WTC11 (cell line): Measurements from ENCODE around the gene TWF2. TPM values are rescaled to one million over a fixed set of nuclear protein-coding genes. Genes with fewer than 3 reads are reported as not detected.
A peak's percentile ranks its signal among the peaks of the same experiment; 100 is the strongest.

Source experiments
- ELF4 ChIP-seq: sonication (generic); formaldehyde crosslinking; IDR thresholded peaks from 2 replicates; pipeline ENCODE4 v1.8.1; 2022; ENCODE audit warnings: low read depth, mild to moderate bottlenecking, moderate library complexity, missing genetic modification reagents
- ETV6 ChIP-seq: sonication (generic); formaldehyde crosslinking; IDR thresholded peaks from 2 replicates; pipeline ENCODE4 v1.8.1; 2022; ENCODE audit warnings: mild to moderate bottlenecking, missing genetic modification reagents
- FOXK1 ChIP-seq: sonication (generic); formaldehyde crosslinking; IDR thresholded peaks from 2 replicates; pipeline ENCODE4 v1.8.0; 2022; ENCODE audit warnings: mild to moderate bottlenecking, moderate library complexity, missing genetic modification reagents
- FOXP1 ChIP-seq: sonication (generic); formaldehyde crosslinking; IDR thresholded peaks from 2 replicates; pipeline ENCODE4 v1.8.0; 2022; ENCODE audit warnings: missing genetic modification reagents, mild to moderate bottlenecking, moderate library complexity, borderline replicate concordance
- GRHL2 ChIP-seq: fragments of 250-450 bp; sonication (Bioruptor Pico); IDR thresholded peaks from 2 replicates; pipeline ENCODE4 v1.8.0; 2022; ENCODE audit warnings: mild to moderate bottlenecking, moderate library complexity; ENCODE audit not compliant: insufficient replicate concordance, severe bottlenecking
- IRF2 ChIP-seq: sonication (generic); formaldehyde crosslinking; IDR thresholded peaks from 2 replicates; pipeline ENCODE4 v1.8.0; 2022; ENCODE audit warnings: low read depth, missing genetic modification reagents, borderline replicate concordance
- JUN ChIP-seq: sonication (generic); formaldehyde crosslinking; IDR thresholded peaks from 2 replicates; pipeline ENCODE4 v1.8.0; 2023; ENCODE audit warnings: mild to moderate bottlenecking, missing genetic modification reagents
- KAT7 ChIP-seq: sonication (generic); formaldehyde crosslinking; IDR thresholded peaks from 2 replicates; pipeline ENCODE4 v1.8.1; 2023; ENCODE audit warnings: missing genetic modification reagents, mild to moderate bottlenecking, borderline replicate concordance
- MXD4 ChIP-seq: fragments of 250-450 bp; sonication (Bioruptor Pico); IDR thresholded peaks from 2 replicates; pipeline ENCODE4 v1.8.0; 2021; ENCODE audit warnings: mild to moderate bottlenecking, moderate library complexity, borderline replicate concordance
- NFYB ChIP-seq: sonication (generic); formaldehyde crosslinking; conservative IDR thresholded peaks from 2 replicates; pipeline ENCODE4 v1.8.0; 2022; ENCODE audit warnings: low read depth, missing genetic modification reagents
- NR1H2 ChIP-seq: sonication (generic); formaldehyde crosslinking; IDR thresholded peaks from 2 replicates; pipeline ENCODE4 v1.9.0; 2021; ENCODE audit warnings: mild to moderate bottlenecking, moderate library complexity, missing genetic modification reagents
- TCF7 ChIP-seq: sonication (generic); formaldehyde crosslinking; IDR thresholded peaks from 2 replicates; pipeline ENCODE4 v1.8.0; 2022; ENCODE audit warnings: mild to moderate bottlenecking, low read depth, missing genetic modification reagents, moderate library complexity
- ZNF263 ChIP-seq: sonication (generic); formaldehyde crosslinking; IDR thresholded peaks from 2 replicates; pipeline ENCODE4 v1.8.1; 2022; ENCODE audit warnings: low read depth, mild to moderate bottlenecking, moderate library complexity, missing genetic modification reagents
- ZNF317 ChIP-seq: sonication (generic); formaldehyde crosslinking; IDR thresholded peaks from 2 replicates; pipeline ENCODE4 v1.8.1; 2023; ENCODE audit warnings: low read depth, mild to moderate bottlenecking, moderate library complexity, missing genetic modification reagents, borderline replicate concordance
- ZNF416 ChIP-seq: fragments of 250-450 bp; sonication (Bioruptor Pico); IDR thresholded peaks from 2 replicates; pipeline ENCODE4 v1.9.0; 2021; ENCODE audit warnings: mild to moderate bottlenecking, inconsistent platforms
- ZNF423 ChIP-seq: fragments of 250-450 bp; sonication (Bioruptor Pico); IDR thresholded peaks from 2 replicates; pipeline ENCODE4 v2.1.2; 2022; ENCODE audit warnings: mild to moderate bottlenecking, moderate library complexity
- total RNA-seq: library from RNA; stranded (reverse); gene quantifications from 3 replicates; pipeline ENCODE4 v1.2.3, GENCODE V29; 2021
- TF ChIP-seq, protein P1 (sequence below): fragments of 250-450 bp; sonication (Bioruptor Pico); IDR thresholded peaks from 2 replicates; pipeline ENCODE4 v1.8.0; 2021; ENCODE audit warnings: mild to moderate bottlenecking
- TF ChIP-seq, protein P2 (sequence below): sonication (generic); formaldehyde crosslinking; IDR thresholded peaks from 2 replicates; pipeline ENCODE4 v1.8.0; 2023; ENCODE audit warnings: missing genetic modification reagents, mild to moderate bottlenecking, borderline replicate concordance
- TF ChIP-seq, protein P3 (sequence below): sonication (generic); formaldehyde crosslinking; IDR thresholded peaks from 2 replicates; pipeline ENCODE4 v1.8.1; 2023; ENCODE audit warnings: mild to moderate bottlenecking, moderate library complexity, missing genetic modification reagents
- TF ChIP-seq, protein P4 (sequence below): fragments of 200-600 bp; IDR thresholded peaks from 2 replicates; pipeline ENCODE4 v1.8.0; 2022; ENCODE audit warnings: antibody characterized with exemption
- TF ChIP-seq, protein P5 (sequence below): sonication (generic); formaldehyde crosslinking; conservative IDR thresholded peaks from 2 replicates; pipeline ENCODE4 v1.8.1; 2023; ENCODE audit warnings: mild to moderate bottlenecking, low read depth, missing genetic modification reagents, moderate library complexity
- TF ChIP-seq, protein P6 (sequence below): fragments of 250-450 bp; sonication (Bioruptor Pico); IDR thresholded peaks from 2 replicates; pipeline ENCODE4 v1.9.0; 2021; ENCODE audit warnings: moderate library complexity, mild to moderate bottlenecking, inconsistent platforms, borderline replicate concordance
- TF ChIP-seq, protein P7 (sequence below): sonication (generic); formaldehyde crosslinking; IDR thresholded peaks from 2 replicates; pipeline ENCODE4 v1.8.0; 2022; ENCODE audit warnings: mild to moderate bottlenecking, missing genetic modification reagents
- TF ChIP-seq, protein P8 (sequence below): sonication (generic); formaldehyde crosslinking; IDR thresholded peaks from 2 replicates; pipeline ENCODE4 v1.8.0; 2022; ENCODE audit warnings: mild to moderate bottlenecking, missing genetic modification reagents

Gene TWF2
- total RNA-seq, 1 experiment from 2014 or later = 71.1 TPM

DNA sequence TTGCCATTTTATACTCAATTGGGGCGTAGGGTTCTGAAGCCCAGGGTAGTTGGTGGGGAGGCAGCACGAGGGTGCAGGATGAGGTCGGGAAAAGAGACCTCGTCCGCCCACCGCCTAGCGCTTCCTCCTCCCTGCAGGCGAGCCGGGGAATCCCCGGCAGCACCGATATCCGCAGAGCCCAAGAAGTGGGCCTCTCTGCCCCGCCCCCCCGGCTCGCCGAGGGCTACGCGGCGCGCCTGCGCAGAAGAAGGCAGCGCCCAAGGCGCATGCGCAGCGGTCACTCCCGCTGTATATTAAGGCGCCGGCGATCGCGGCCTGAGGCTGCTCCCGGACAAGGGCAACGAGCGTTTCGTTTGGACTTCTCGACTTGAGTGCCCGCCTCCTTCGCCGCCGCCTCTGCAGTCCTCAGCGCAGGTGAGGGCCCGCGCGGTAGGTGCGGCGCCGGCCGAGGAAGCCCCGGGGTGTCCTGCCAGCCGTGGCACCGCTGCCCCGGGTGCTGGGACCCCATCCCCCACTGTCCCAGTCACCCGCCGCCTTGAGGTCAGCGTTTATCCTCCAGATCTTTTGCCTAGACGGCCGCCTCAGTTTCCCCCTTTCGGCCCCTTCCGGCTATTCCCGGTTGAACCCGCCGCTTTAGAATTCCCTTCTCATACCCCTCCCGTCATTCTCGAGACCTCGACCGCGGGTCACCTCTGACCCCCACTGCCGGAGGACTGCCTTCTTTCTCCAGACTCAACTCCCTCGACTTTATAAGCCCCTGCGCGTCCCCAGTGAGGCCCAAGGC, 40.9 kb downstream of the TWF2 start, which contains the start of gene ALAS1 (continued):
- TF ChIP-seq, protein P1, sequence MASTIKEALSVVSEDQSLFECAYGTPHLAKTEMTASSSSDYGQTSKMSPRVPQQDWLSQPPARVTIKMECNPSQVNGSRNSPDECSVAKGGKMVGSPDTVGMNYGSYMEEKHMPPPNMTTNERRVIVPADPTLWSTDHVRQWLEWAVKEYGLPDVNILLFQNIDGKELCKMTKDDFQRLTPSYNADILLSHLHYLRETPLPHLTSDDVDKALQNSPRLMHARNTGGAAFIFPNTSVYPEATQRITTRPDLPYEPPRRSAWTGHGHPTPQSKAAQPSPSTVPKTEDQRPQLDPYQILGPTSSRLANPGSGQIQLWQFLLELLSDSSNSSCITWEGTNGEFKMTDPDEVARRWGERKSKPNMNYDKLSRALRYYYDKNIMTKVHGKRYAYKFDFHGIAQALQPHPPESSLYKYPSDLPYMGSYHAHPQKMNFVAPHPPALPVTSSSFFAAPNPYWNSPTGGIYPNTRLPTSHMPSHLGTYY = no peak
- TF ChIP-seq ELF4 (no peak), NR1H2 (CRISPR knock-in tag) (no peak), ZNF317 (CRISPR knock-in tag) (no peak), FOXP1 (CRISPR knock-in tag) (peak; percentile 87; the same call in 1 of the 2 replicates), NFYB (CRISPR knock-in tag) (no peak), IRF2 (CRISPR knock-in tag) (no peak), FOXK1 (CRISPR knock-in tag) (peak; percentile 34; the same call in 1 of the 2 replicates), MXD4 (CRISPR knock-in tag) (no peak), JUN (no peak), TCF7 (CRISPR knock-in tag) (no peak), GRHL2 (CRISPR knock-in tag) (no peak), KAT7 (CRISPR knock-in tag) (no peak; the same call in 1 of the 2 replicates), ZNF416 (no peak), ZNF263 (CRISPR knock-in tag) (no peak), ETV6 (peak; percentile 18; the same call in 1 of the 2 replicates), ZNF423 (no peak)
- TF ChIP-seq, protein P2, sequence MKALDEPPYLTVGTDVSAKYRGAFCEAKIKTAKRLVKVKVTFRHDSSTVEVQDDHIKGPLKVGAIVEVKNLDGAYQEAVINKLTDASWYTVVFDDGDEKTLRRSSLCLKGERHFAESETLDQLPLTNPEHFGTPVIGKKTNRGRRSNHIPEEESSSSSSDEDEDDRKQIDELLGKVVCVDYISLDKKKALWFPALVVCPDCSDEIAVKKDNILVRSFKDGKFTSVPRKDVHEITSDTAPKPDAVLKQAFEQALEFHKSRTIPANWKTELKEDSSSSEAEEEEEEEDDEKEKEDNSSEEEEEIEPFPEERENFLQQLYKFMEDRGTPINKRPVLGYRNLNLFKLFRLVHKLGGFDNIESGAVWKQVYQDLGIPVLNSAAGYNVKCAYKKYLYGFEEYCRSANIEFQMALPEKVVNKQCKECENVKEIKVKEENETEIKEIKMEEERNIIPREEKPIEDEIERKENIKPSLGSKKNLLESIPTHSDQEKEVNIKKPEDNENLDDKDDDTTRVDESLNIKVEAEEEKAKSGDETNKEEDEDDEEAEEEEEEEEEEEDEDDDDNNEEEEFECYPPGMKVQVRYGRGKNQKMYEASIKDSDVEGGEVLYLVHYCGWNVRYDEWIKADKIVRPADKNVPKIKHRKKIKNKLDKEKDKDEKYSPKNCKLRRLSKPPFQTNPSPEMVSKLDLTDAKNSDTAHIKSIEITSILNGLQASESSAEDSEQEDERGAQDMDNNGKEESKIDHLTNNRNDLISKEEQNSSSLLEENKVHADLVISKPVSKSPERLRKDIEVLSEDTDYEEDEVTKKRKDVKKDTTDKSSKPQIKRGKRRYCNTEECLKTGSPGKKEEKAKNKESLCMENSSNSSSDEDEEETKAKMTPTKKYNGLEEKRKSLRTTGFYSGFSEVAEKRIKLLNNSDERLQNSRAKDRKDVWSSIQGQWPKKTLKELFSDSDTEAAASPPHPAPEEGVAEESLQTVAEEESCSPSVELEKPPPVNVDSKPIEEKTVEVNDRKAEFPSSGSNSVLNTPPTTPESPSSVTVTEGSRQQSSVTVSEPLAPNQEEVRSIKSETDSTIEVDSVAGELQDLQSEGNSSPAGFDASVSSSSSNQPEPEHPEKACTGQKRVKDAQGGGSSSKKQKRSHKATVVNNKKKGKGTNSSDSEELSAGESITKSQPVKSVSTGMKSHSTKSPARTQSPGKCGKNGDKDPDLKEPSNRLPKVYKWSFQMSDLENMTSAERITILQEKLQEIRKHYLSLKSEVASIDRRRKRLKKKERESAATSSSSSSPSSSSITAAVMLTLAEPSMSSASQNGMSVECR (CRISPR knock-in tag) = peak; percentile 70; the same call in 1 of the 2 replicates
- TF ChIP-seq, protein P3, sequence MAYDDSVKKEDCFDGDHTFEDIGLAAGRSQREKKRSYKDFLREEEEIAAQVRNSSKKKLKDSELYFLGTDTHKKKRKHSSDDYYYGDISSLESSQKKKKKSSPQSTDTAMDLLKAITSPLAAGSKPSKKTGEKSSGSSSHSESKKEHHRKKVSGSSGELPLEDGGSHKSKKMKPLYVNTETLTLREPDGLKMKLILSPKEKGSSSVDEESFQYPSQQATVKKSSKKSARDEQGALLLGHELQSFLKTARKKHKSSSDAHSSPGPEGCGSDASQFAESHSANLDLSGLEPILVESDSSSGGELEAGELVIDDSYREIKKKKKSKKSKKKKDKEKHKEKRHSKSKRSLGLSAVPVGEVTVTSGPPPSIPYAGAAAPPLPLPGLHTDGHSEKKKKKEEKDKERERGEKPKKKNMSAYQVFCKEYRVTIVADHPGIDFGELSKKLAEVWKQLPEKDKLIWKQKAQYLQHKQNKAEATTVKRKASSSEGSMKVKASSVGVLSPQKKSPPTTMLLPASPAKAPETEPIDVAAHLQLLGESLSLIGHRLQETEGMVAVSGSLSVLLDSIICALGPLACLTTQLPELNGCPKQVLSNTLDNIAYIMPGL (CRISPR knock-in tag) = 0 out of 2 replicates have a peak, but pooled peaks have one; percentile 58
- TF ChIP-seq, protein P4, sequence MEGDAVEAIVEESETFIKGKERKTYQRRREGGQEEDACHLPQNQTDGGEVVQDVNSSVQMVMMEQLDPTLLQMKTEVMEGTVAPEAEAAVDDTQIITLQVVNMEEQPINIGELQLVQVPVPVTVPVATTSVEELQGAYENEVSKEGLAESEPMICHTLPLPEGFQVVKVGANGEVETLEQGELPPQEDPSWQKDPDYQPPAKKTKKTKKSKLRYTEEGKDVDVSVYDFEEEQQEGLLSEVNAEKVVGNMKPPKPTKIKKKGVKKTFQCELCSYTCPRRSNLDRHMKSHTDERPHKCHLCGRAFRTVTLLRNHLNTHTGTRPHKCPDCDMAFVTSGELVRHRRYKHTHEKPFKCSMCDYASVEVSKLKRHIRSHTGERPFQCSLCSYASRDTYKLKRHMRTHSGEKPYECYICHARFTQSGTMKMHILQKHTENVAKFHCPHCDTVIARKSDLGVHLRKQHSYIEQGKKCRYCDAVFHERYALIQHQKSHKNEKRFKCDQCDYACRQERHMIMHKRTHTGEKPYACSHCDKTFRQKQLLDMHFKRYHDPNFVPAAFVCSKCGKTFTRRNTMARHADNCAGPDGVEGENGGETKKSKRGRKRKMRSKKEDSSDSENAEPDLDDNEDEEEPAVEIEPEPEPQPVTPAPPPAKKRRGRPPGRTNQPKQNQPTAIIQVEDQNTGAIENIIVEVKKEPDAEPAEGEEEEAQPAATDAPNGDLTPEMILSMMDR = no peak
- TF ChIP-seq, protein P5, sequence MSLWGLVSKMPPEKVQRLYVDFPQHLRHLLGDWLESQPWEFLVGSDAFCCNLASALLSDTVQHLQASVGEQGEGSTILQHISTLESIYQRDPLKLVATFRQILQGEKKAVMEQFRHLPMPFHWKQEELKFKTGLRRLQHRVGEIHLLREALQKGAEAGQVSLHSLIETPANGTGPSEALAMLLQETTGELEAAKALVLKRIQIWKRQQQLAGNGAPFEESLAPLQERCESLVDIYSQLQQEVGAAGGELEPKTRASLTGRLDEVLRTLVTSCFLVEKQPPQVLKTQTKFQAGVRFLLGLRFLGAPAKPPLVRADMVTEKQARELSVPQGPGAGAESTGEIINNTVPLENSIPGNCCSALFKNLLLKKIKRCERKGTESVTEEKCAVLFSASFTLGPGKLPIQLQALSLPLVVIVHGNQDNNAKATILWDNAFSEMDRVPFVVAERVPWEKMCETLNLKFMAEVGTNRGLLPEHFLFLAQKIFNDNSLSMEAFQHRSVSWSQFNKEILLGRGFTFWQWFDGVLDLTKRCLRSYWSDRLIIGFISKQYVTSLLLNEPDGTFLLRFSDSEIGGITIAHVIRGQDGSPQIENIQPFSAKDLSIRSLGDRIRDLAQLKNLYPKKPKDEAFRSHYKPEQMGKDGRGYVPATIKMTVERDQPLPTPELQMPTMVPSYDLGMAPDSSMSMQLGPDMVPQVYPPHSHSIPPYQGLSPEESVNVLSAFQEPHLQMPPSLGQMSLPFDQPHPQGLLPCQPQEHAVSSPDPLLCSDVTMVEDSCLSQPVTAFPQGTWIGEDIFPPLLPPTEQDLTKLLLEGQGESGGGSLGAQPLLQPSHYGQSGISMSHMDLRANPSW (CRISPR knock-in tag) = no peak
- TF ChIP-seq, protein P6, sequence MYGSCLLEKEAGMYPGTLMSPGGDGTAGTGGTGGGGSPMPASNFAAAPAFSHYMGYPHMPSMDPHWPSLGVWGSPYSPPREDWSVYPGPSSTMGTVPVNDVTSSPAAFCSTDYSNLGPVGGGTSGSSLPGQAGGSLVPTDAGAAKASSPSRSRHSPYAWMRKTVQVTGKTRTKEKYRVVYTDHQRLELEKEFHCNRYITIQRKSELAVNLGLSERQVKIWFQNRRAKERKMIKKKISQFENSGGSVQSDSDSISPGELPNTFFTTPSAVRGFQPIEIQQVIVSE = no peak
- TF ChIP-seq, protein P7, sequence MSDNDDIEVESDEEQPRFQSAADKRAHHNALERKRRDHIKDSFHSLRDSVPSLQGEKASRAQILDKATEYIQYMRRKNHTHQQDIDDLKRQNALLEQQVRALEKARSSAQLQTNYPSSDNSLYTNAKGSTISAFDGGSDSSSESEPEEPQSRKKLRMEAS (CRISPR knock-in tag) = peak; percentile 80
- TF ChIP-seq, protein P8, sequence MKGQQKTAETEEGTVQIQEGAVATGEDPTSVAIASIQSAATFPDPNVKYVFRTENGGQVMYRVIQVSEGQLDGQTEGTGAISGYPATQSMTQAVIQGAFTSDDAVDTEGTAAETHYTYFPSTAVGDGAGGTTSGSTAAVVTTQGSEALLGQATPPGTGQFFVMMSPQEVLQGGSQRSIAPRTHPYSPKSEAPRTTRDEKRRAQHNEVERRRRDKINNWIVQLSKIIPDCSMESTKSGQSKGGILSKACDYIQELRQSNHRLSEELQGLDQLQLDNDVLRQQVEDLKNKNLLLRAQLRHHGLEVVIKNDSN (CRISPR knock-in tag) = peak; percentile 26; the same call in 1 of the 2 replicates
